HG02610 (cell line): ENCODE measurements around the gene IL1RAP.

Experiments used
- ATAC-seq: cut with Tn5 transposase; IDR thresholded peaks from one replicate; pipeline ENCODE4 v1.9.1; 2021; ENCODE audit warnings: mild to moderate bottlenecking, moderate library complexity; ENCODE audit not compliant: unreplicated experiment

The IL1RAP gene

GRCh38 chr3:190575437-190576185 is 61.7 kb downstream of the IL1RAP start:
- ATAC-seq, result no peak

DNA sequence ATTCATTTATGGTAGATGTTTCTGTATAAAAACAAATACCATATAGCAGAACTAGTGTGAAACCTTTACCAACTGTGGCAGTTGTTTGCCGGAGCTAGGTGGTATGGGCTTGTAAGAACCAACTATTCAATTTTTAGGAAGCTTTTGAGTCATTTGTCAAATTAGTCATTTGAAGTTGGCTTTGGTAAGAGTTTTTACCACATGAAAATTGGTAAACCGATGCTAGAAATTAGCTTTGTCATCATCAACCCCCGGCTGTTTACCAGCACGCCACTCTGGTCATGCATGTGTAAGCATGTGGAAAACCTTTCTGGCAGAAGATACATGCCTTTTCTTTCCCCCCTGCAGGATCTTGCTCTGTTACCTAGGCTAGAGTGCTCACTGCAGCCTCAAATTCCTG is 63.3 kb downstream of the IL1RAP start:
- ATAC-seq, result no peak

DNA sequence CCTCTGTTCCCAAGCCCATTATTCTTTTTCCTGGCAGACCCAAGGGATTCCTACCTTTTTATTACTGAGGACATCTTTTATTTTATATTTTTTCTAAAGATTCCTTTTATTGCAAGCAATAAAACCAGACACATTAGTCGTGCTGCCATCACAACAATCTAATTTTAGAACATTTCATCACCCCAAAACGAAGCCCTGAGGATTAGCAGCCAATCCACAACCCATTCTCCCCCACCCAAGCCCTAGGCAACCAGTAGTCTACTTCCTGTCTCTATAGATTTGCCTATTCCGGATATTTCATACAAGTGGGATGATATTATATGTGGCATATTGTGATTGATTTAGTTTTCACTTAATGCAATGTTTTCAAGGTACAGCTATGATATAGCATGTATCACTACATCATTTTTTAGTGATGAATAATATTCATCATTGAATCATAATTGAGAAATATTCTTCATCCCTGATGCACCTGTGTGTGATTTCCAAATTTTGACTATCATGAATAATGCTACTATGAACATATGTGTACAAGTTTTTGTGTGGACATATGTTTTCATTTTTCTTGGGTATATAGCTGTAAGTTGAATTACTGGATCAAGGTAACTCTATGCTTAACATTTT is 65.7 kb downstream of the IL1RAP start:
- ATAC-seq, result no peak

GRCh38 chr3:190580417-190580816 is 66.5 kb downstream of the IL1RAP start:
- ATAC-seq, result no peak

GRCh38 chr3:190581041-190581541 is 67.2 kb downstream of the IL1RAP start:
- no peak for ATAC-seq

GRCh38 chr3:190582667-190583066 is 68.8 kb downstream of the IL1RAP start:
- no peak for ATAC-seq

DNA sequence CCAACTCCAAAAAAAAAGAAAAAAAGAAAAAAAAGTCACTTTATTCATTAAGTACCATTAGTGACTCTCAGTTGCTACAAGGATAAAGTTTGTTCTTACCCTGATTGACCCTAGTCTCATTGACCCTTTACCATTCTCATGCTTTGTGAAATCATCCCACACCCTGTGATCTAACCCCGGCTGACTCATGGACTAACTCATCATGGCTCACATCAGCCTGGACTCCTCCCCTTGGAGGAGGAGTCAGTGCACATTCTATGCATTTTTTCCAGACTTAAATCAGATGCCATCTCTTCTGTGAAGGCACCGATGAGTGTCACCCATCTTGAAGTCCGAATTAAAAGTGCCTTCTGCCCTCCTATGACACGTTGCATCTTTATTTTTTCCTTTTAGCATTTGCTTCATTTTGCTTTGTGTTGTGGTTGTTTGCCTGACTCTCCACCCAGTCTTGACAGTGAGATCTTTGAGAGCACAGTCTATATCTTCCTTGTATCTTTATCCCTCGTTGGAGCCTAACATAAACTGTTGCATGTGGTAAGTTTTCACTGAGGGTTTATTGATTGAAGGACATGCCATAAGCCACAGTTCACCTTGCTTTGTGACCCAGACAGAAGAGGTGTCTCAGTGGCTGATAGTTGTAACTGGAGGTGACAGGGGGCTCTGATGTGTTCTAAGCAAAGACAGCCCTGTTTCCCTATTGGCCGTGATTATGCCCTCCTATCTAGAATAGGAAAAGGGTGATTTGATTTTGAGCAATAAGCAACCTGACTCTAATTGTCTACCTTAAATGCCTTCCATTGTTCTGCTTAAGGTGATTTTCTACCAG is 72.1 kb downstream of the IL1RAP start:
- ATAC-seq, result no peak

GRCh38 chr3:190586631-190587011 is 72.7 kb downstream of the IL1RAP start:
- ATAC-seq, result peak; percentile 45

DNA sequence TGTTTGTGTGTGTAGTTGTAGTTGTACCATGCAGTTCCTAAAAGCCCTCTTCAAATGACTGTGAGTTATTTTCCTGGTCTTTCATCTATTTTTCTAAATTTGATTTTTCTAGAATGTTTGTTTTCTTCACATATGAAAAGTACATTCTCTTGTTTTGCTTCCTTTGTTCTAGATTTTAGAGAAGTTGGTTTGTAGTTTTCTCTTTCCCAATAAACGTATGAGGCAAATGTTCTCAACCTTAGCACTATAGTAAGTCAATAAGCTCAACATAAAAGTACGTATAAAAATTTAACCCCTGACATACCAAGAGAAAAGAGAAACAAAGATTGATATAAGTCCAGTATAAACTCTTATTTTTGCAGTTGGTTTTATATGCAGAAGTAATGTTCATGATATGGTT is 74.7 kb downstream of the IL1RAP start:
- ATAC-seq, result no peak

DNA sequence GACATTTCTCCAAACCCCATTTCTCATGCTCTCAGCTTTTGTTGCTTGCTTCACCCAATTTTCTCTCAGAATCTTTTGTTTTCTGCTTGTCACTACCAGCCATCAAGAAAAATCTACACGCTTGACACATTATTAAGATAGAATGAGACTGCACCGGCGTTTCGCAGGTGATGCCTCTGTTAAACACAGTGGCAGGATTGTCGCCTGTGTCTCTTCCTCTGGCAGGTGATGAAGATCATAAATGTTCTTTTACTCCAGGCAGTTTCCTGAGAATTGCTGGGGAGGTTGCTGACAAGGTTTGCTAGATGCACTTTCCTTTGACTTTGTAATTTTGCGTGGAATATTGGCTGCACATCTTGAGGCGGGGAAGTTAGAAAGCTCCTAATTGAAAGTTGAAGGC is 75.4 kb downstream of the IL1RAP start:
- ATAC-seq, result no peak

DNA sequence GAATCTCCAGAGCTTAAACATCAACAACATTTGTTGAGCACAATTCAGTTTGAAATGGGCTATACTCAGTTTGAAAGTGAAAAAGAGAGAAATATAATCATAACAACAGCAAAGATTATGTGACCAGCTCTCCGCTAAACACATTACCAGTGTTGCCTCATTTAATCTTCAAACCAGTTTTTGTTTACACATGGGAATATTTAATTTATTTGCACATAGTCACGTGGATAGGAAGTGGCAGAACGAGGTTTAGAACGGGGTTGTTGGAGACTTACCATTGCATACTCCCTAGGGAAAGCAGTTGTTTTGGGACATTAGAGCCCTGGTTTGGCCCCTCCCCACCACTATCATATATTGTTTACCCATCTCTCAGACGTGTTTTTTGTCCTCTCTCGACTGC is 77.2 kb downstream of the IL1RAP start:
- no peak for ATAC-seq

DNA sequence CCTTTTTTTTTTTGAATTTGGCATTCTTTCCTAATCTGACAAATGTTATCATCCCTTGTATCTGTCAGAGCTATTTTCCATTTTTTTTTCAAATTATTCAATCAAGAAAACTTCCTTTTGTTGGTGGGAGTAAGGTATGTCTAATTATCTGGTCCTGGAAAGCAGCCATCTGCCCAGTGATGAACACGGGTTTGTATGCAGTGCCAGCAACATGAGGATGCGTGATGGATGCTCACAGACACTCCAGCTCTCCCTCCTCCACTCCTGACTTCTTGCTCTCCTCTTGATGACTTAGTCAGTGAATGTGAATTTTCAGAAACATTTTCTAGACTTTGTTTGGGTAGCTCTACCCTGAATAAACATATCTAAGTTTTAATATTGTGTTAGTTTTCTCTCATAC is 79.2 kb downstream of the IL1RAP start:
- no peak for ATAC-seq

DNA sequence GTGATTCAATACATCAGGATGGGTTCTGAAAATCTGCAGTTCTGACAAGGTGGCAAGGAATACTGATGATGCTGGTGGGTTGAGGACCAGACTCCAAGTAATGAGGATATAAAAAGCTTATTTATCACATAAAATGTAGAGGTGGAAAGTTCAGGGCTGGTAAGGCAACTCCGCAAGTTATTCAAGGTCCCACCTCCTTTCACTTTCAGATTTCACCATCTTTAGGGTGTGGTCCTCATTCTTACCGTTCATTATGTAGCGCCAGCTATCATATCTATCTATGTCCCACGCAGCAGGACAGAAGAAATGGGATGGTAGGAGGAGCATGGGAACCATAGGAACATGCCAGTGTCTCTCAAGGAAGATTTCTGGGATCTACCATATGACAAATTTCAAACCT is 80.3 kb downstream of the IL1RAP start:
- ATAC-seq, result no peak

DNA sequence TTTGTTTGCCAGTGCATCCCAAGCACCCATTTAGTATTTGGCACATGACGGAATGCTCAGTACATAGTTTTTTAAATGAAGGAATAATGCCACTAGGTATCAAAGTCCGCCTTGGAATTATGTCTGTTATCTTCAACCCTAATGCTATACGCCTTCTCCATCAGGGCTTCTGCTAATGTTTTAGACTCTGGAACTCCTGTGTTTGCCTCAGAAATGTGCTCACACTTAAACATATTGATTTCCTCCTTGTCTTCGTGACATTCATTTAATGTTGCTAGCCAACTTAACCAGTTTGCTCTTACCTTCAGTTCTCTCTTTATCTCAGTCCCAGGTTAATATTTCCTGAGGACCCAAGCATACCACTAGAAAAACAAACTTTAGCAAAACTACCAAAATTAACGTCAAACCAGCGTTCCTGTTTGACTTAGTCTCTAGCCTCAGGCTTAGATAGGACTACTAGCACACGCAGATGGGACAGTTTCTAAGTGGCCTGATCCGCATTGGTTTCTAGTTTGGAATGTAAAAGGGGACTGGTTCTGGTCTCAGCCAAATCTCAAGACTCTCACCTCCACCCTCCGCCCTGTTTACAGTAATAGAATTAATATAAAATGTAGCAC is 81.4 kb downstream of the IL1RAP start:
- no peak for ATAC-seq

- ATAC-seq, result no peak
Measured at GRCh38 chr3:190595807-190596206, 81.9 kb downstream of the IL1RAP start.

DNA sequence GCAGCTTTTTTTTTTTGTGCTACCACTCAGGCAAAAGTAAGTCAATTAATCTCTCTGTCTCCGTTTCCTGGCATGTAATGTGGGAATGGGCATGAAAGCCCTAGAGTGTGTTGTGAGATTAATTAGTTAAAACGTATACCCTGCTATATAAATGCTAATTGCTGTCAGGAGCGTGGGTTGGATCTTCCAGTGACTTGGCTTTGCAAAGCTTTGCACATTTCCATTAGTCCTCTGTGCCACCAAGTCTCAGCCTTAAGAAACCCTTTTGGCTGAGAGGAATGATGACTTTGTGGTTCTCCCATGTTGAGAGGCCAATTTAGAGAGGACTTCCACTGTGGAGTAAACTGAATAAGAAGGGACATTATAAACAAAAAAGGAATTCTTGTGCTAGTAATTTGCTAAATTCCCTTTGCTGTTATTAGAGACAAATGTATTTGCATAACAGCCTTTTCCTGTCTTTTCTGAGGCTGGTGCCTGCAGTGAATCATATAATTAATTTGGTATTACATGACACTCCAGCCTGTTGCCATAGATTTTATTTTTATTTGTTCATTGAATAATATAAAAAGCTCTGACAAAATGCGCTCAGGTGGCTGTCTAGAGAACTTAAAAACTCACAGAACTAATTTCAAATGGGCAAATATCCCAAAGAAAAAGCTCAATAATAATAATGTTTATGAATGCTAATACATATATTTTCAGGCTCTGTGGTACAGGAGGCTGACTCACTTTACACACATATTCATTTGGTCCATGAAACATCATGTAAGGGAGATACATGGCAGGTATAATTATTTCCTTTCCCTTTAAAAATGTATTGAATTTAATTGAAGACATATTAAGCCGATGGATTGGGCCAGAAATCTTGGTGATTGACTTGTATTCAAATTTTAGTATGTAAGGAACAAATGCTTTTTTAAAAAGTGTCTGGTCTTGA is 82.7 kb downstream of the IL1RAP start:
- no peak for ATAC-seq

GRCh38 chr3:190597291-190597690 is 83.4 kb downstream of the IL1RAP start:
- no peak for ATAC-seq

GRCh38 chr3:190601622-190602021 is 87.7 kb downstream of the IL1RAP start:
- ATAC-seq, result no peak

GRCh38 chr3:190605385-190605784 is 91.5 kb downstream of the IL1RAP start:
- ATAC-seq, result no peak

- ATAC-seq, result no peak
Measured at GRCh38 chr3:190606596-190606995, 92.7 kb downstream of the IL1RAP start.
